Psoas muscle (tissue), 8 donors: Measurements from ENCODE around the gene PDCD2. TPM values are rescaled to one million over a fixed set of nuclear protein-coding genes. Genes with fewer than 3 reads are reported as not detected.
"Not testable (repeated sequence)": the region's sequence is repeated elsewhere in the genome, so short reads cannot be mapped to it uniquely, and the experiment has no call there.

Experiments used
- ATAC-seq, 4 donors: fragments of 200-7000 bp; cut with Tn5 transposase; one replicate each; pipeline ENCODE4 v1.9.1; 2020; ENCODE audit warnings: moderate library complexity in 3 of 4, mild to moderate bottlenecking in 2 of 4
- DNase-seq, 2 donors: peaks; one replicate each; pipeline ENCODE4 v3.0.0-alpha.2; 2020
- H3K27ac ChIP-seq: fragments of 200-600 bp; one replicate; pipeline ENCODE4 v1.8.0; 2022
- H3K27me3 ChIP-seq, 3 donors: fragments of 200-600 bp in 1 of 3; one replicate each; pipeline versions ENCODE4 v1.6.1 to v1.8.0; 2013 to 2022; ENCODE audit warnings: low read length in 2 of 3, mild to moderate bottlenecking in 2 of 3, moderate library complexity in 1 of 3; ENCODE audit not compliant: insufficient read depth in 3 of 3
- H3K36me3 ChIP-seq, 2 donors: fragments of 200-600 bp in 1 of 2; one replicate each; pipeline versions ENCODE4 v1.6.1 to v1.8.0; 2013 to 2022; ENCODE audit warnings: low read depth in 1 of 2, mild to moderate bottlenecking in 1 of 2, moderate library complexity in 1 of 2; ENCODE audit not compliant: insufficient read depth in 1 of 2
- H3K4me1 ChIP-seq: fragments of 200-600 bp; one replicate; pipeline ENCODE4 v1.8.0; 2022
- H3K4me3 ChIP-seq: fragments of 200-600 bp; one replicate; pipeline ENCODE4 v1.8.0; 2022; ENCODE audit warnings: mild to moderate bottlenecking
- H3K9me3 ChIP-seq: fragments of 200-600 bp; one replicate; pipeline ENCODE4 v1.8.0; 2022
- CTCF ChIP-seq: fragments of 200-600 bp; IDR thresholded peaks from one replicate; pipeline ENCODE4 v1.8.0; 2022; ENCODE audit warnings: antibody characterized with exemption
- WGBS, 3 donors: extraction: QIAGEN DNeasy Blood & Tissue Kit; methylation state at CpG; one replicate each; pipeline versions ENCODE4 v1.1.6 to v1.1.7; 2013; 5-methylcytosine and 5-hydroxymethylcytosine counted together
- intact Hi-C, 2 donors: fragments of 100-400 bp; cut with DNase I; formaldehyde crosslinking; loops; one replicate each; pipeline versions ENCODE4 v1.11.0 to v1.14.2; 2022
- long read RNA-seq, 2 donors: library from polyadenylated mRNA; unstranded; transcript quantifications; one replicate each; pipeline ENCODE4 v2.0.0, GENCODE V29; 2021
- polyA plus RNA-seq, 3 donors: library from polyadenylated mRNA; stranded (reverse); fragments of 200-250 nt; gene quantifications; one replicate each; pipeline ENCODE4 v1.2.3, GENCODE V29; 2013
- total RNA-seq, 4 donors: library from RNA; stranded (reverse); fragmentation: NEBNext Ultra II Directional in 2 of 4; extraction: Animal tissue kit (Norgen Biotek cat#: 25700) in 2 of 4; gene quantifications; one replicate each; pipeline versions ENCODE4 v1.2.1 to v1.2.4, GENCODE V29; 2021 to 2023
- donor health status: healthy with polysubstance abuse.
- donor health status: DM: no; HTN: no; CAD: no; lungs with moderate emphysema.
- donor health status: Bipolar disorder and iron deficiency.
- donor health status: healthy.
- donor health status: DM: yes; HTN: yes; CAD: no.
- donor health status: DM: no; HTN: no; CAD: no.
- donor health status: DM: no; HTN: no; CAD: no.
- donor health status: DM: yes; HTN: yes; CAD: no.

PDCD2 gene
- total RNA-seq (10 to 100 TPM; 36.5 to 51.6 (median 49.4) TPM), polyA plus RNA-seq (100 to 1,000 TPM in 2 of 3 donors, 10 to 100 TPM in 1; 52.7 to 112 (median 104) TPM)
- long read RNA-seq, donor 1, transcript PDCD2-208 (6 exons, 3,378 nt) = major isoform, 15 of 26 reads
- long read RNA-seq, donor 1, partial matches to known transcripts = 0 of 26 reads
- long read RNA-seq, donor 1, other reads (novel, unspliced or antisense) = 2 of 26 reads
- long read RNA-seq, donor 2, transcript PDCD2-208 (6 exons, 3,378 nt) = major isoform, 34 of 53 reads
- long read RNA-seq, donor 2, partial matches to known transcripts = 3 of 53 reads
- long read RNA-seq, donor 2, other reads (novel, unspliced or antisense) = 5 of 53 reads

GRCh38 chr6:170584181-170584953, at the start of gene PDCD2:
Gene PDCD2, minus strand, starts transcription at chr6:170584637. Its CDS starts 56 bp downstream, at chr6:170584581.
- Histone ChIP-seq H3K9me3 (no peaks in the 10 kb centered on the region), H3K36me3 (peaks cover 3 to 41% of the 10 kb centered on the region in 2 donors), H3K27ac (peak within 1 kb of the TSS; percentile 95), H3K4me3 (peak within 1 kb of the TSS; percentile 99), H3K4me1 (peaks cover 8% of the 10 kb centered on the region), H3K27me3 (no peaks in the 10 kb centered on the region)
- peak; percentile 97 to 98 (median 98) for ATAC-seq
- no peak for TF ChIP-seq CTCF
- WGBS, 3 donors = 0% methylated on average over 65 to 81 of the region's 81 CpGs
- DNase-seq = peak; percentile 93 to 96
- intact Hi-C loops = loop anchor here in 1 of 2 donors (5.0 kb wide), 1 partner anchor 37 kb away; no protein-coding TSS in a partner anchor

- ATAC-seq, DNase-seq, H3K27me3 ChIP-seq, H3K36me3 ChIP-seq, intact Hi-C loops, H3K4me3 ChIP-seq, H3K27ac ChIP-seq, H3K9me3 ChIP-seq, H3K4me1 ChIP-seq: not testable (repeated sequence)
- WGBS, 3 donors = no CpG with 5 or more reads among the region's 1 CpG
Observed at GRCh38 chr6:170616020-170616554, 31.6 kb upstream of the PDCD2 start.

- DNase-seq, intact Hi-C loops: not testable (repeated sequence)
- 8 to 10% (median 8%) methylated on average over 7 to 31 of the region's 55 CpGs for WGBS, 3 donors
Observed at GRCh38 chr6:170612256-170612804, 27.9 kb upstream of the PDCD2 start.

GRCh38 chr6:170609225-170609624, 24.8 kb upstream of the PDCD2 start:
- H3K27me3 ChIP-seq = peaks cover 2 to 51% (median 6%) of the 10 kb centered on the region in 3 donors
- WGBS, 3 donors = 70 to 77% (median 76%) methylated on average over 8 of the region's 8 CpGs
- H3K4me1 ChIP-seq, DNase-seq, H3K4me3 ChIP-seq, H3K9me3 ChIP-seq, intact Hi-C loops, H3K36me3 ChIP-seq, H3K27ac ChIP-seq, ATAC-seq: not testable (repeated sequence)

More at GRCh38 chr6:170612256-170612804, 27.9 kb upstream of the PDCD2 start:
- peaks cover 0 to 37% (median 2%) of the 10 kb centered on the region in 3 donors for H3K27me3 ChIP-seq
- not testable (repeated sequence) for H3K4me1 ChIP-seq, H3K36me3 ChIP-seq, H3K27ac ChIP-seq, H3K9me3 ChIP-seq, H3K4me3 ChIP-seq
- ATAC-seq = peak; percentile 91 to 96 (median 95)

GRCh38 chr6:170605574-170606259, 21.3 kb upstream of the PDCD2 start:
- peaks cover 5 to 43% (median 8%) of the 10 kb centered on the region in 3 donors for H3K27me3 ChIP-seq
- DNase-seq (no peak), ATAC-seq (no peak)
- no peaks in the 10 kb centered on the region for H3K4me1 ChIP-seq
- intact Hi-C loops = no loop called here
- H3K36me3 ChIP-seq = no peaks in the 10 kb centered on the region
- no peak for TF ChIP-seq CTCF
- H3K9me3 ChIP-seq = no peaks in the 10 kb centered on the region
- H3K4me3 ChIP-seq = no peak overlapping the region
- no peak overlapping the region for H3K27ac ChIP-seq
- WGBS, 3 donors = 67 to 85% (median 84%) methylated on average over 6 of the region's 6 CpGs
